SH-SY5Y (cell line): Measurements from ENCODE around the gene GPR34.

Experiments used
- GATA2 ChIP-seq: IDR thresholded peaks from 2 replicates; pipeline ENCODE4 v1.6.1; 2011; ENCODE audit warnings: mild to moderate bottlenecking, low read depth, low read length
- GATA3 ChIP-seq: IDR thresholded peaks from 2 replicates; pipeline ENCODE4 v1.6.1; 2011; ENCODE audit warnings: low read depth, mild to moderate bottlenecking, low read length, moderate library complexity

GPR34 gene

GRCh38 chrX:41688835-41689234, at the start of gene GPR34:
GPR34 (plus strand) TSS chrX:41688973; CDS start chrX:41695634, 6,661 bp downstream.
- no peak for TF ChIP-seq GATA3
- no peak for TF ChIP-seq GATA2

DNA sequence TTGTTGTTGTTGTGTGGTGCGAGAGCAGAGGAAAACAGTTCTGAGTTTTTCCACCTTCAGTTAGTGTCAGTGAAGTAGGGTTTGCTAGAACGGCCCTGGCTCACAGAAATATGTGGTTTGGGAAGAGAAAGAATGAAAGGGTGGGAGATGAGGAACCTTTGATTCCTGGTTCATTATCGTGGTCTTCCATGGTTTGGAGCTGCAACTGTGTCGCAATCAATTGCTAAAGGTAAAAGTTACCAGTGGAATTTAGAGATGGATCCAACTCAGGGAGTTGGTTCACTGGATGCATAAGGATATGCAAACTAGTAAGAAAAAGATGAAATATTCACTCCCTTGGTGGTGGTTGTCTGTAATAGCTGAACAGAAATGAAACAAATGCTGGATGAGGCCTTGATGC, 35.6 kb upstream of the GPR34 start:
- TF ChIP-seq GATA2 (no peak), GATA3 (no peak)

DNA sequence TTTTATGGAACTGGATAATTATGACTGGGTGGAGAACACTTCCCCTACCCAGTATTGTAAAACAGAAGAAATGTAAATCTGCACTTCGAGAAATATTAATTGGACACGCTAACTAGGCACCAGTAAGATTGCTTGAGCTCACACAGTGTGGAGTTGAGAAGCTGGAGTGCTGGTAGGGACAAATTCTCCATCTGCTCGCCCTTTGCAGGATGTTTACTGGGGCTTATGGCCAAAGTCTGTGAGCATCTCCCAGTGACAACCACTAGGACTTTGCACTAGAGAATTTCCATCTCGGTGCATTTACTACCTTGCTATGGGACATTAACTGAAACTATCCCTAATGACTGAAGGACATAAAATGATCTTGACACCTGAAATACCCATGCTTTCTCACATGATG, 33.7 kb upstream of the GPR34 start:
- TF ChIP-seq GATA2 (no peak), GATA3 (no peak)

- TF ChIP-seq GATA2 (no peak), GATA3 (no peak)
Measured at GRCh38 chrX:41655631-41656030, 33.1 kb upstream of the GPR34 start.

GRCh38 chrX:41661366-41662095, 27.2 kb upstream of the GPR34 start:
- TF ChIP-seq GATA2, result no peak
- TF ChIP-seq GATA3, result no peak

DNA sequence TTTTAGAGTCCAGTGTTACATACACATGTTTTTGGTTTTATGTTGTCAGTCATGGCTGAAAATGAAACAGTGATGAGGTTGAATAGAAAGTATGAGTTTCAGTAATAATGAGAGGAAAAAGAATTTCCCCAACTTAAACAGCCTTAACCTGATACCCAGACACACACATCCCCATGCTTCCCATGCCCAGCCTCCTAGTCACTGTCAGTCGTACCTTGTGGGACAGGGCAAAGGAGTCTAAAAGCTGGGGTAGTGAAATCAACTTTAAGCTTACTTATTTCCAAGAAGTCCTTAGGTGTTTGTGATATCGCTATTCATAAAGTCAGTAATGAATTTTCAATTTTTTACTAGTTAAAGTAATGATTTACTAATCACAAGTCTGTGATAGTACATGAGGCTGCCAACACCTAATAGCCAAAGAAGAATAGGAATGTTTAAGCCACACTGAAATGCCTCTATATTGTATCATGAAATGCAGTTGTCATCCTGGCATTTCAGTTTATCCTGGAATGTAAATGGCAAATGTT, 24.3 kb upstream of the GPR34 start:
- TF ChIP-seq GATA2, result no peak
- TF ChIP-seq GATA3, result no peak

GRCh38 chrX:41664908-41665307, 23.9 kb upstream of the GPR34 start:
- TF ChIP-seq GATA3 (no peak), GATA2 (no peak)

- no peak for TF ChIP-seq GATA2
- TF ChIP-seq GATA3, result no peak
Measured at GRCh38 chrX:41665686-41666085, 23.1 kb upstream of the GPR34 start.

- TF ChIP-seq GATA3 (no peak), GATA2 (no peak)
Measured at GRCh38 chrX:41666251-41666650, 22.5 kb upstream of the GPR34 start.

DNA sequence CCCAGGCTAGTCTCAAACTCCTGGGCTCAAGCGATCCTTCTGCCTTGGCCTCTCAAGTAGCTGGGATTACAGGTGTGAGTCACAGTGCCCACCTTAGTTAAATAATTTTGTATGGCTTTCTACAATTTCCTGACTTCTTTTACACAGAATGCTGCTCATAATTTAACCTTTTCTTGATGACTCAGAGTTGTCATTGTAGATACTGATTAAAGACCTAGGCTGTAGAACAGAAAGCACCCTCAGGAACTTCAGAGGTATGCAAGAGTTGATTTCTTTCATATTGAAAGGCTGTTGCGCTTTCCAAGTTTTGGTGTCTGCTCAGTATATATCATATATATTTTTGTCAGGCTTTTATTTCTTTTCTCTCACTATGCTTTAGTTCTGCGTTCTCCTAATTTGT, 21.1 kb upstream of the GPR34 start:
- TF ChIP-seq GATA2 (no peak), GATA3 (no peak)

DNA sequence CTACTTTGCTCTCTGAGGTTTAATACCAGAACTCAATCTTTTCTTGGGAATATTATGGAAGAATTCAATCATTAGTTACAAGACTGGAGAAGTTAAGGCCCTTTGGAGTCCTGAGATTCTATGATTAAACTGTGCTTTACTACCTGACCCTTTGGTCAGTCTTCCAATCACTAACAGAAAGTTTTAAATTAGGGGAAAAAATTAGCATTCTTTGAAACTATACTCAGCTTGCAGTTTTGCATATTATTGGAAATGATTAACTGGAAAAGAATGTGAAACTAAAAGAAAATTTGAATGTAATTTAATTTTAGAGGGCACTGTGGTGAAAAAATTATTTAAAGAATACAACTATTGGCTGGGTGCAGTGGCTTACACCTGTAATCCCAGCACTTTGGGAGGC, 18.7 kb upstream of the GPR34 start:
- TF ChIP-seq GATA2 (no peak), GATA3 (no peak)

DNA sequence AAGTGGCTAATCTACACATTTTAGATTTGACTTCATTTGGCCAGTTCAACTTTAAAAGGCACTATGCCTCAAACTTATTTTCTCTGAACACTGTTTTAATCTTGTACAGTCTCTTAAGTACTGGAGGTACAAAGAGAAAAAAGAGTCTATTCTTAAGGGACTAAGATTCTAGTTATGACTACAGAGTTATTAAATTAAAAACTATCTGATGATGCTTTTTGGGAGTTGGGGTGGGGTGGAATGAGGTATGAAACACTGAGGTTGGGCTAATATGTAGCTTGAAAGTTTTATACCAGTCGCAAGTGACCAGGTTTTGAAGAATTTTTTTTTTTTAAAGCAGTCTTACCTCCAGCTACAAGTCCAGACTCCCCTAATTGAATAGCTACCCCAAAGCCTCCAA, 17.7 kb upstream of the GPR34 start:
- TF ChIP-seq GATA2 (no peak), GATA3 (no peak)

- TF ChIP-seq GATA2 (no peak), GATA3 (no peak)
Measured at GRCh38 chrX:41672643-41673042, 16.1 kb upstream of the GPR34 start.

GRCh38 chrX:41677183-41678060, 11.4 kb upstream of the GPR34 start:
- TF ChIP-seq GATA2 (no peak), GATA3 (no peak)
